Left renal pelvis (tissue), 4 donors: ENCODE data around the gene SELP. TPM values are rescaled to one million over a fixed set of nuclear protein-coding genes. Genes with fewer than 3 reads are reported as not detected.
"Not testable (repeated sequence)": the region's sequence is repeated elsewhere in the genome, so short reads cannot be mapped to it uniquely, and the experiment has no call there.

ENCODE experiments used
- DNase-seq, 4 donors: peaks; one replicate each; pipeline ENCODE4 v3.0.0-alpha.2; 2013; ENCODE audit warnings: low read depth in 4 of 4, low spot score in 3 of 4
- polyA plus RNA-seq, 4 donors: library from polyadenylated mRNA; unstranded; fragments of 120-200 nt; gene quantifications; one replicate each; pipeline ENCODE4 v1.2.1, GENCODE V29; 2013; ENCODE audit not compliant: insufficient read length in 4 of 4

The SELP gene
- 1 to 10 TPM; 1.6 to 8.0 (median 5.5) TPM for polyA plus RNA-seq

GRCh38 chr1:169630006-169630405 is at the start of gene SELP:
Gene SELP (minus strand): TSS chr1:169630124. CDS start chr1:169630074, 50 bp downstream.
- DNase-seq = no peak

GRCh38 chr1:169679692-169680091 is 49.8 kb upstream of the SELP start:
- no peak for DNase-seq

GRCh38 chr1:169676001-169676400 is 46.1 kb upstream of the SELP start:
- no peak for DNase-seq

GRCh38 chr1:169670836-169671235 is 40.9 kb upstream of the SELP start:
- no peak for DNase-seq

GRCh38 chr1:169670244-169670643 is 40.3 kb upstream of the SELP start:
- DNase-seq = not testable (repeated sequence)

- DNase-seq = not testable (repeated sequence)
Observed at GRCh38 chr1:169667699-169668596, 38.0 kb upstream of the SELP start.

GRCh38 chr1:169667227-169667639 is 37.3 kb upstream of the SELP start:
- DNase-seq = not testable (repeated sequence)

GRCh38 chr1:169662680-169663079 is 32.8 kb upstream of the SELP start:
- DNase-seq = not testable (repeated sequence)

GRCh38 chr1:169661066-169661465 is 31.1 kb upstream of the SELP start:
- not testable (repeated sequence) for DNase-seq

- not testable (repeated sequence) for DNase-seq
Observed at GRCh38 chr1:169658777-169659176, 28.9 kb upstream of the SELP start.

- DNase-seq = no peak
Observed at GRCh38 chr1:169653873-169654272, 23.9 kb upstream of the SELP start.

GRCh38 chr1:169651035-169651434 is 21.1 kb upstream of the SELP start:
- DNase-seq = no peak

- DNase-seq = no peak
Observed at GRCh38 chr1:169650551-169650950, 20.6 kb upstream of the SELP start.

- DNase-seq = no peak
Observed at GRCh38 chr1:169648709-169649108, 18.8 kb upstream of the SELP start.

- DNase-seq = no peak
Observed at GRCh38 chr1:169648187-169648586, 18.3 kb upstream of the SELP start.

- no peak for DNase-seq
Observed at GRCh38 chr1:169647512-169647911, 17.6 kb upstream of the SELP start.

- no peak for DNase-seq
Observed at GRCh38 chr1:169644297-169644696, 14.4 kb upstream of the SELP start.

- no peak for DNase-seq
Observed at GRCh38 chr1:169634877-169635276, 5.0 kb upstream of the SELP start.

GRCh38 chr1:169634145-169634544 is 4.2 kb upstream of the SELP start:
- no peak for DNase-seq

- DNase-seq = no peak
Observed at GRCh38 chr1:169631249-169631648, 1.3 kb upstream of the SELP start.

GRCh38 chr1:169624912-169625311 is 5.0 kb downstream of the SELP start:
- no peak for DNase-seq

- no peak for DNase-seq
Observed at GRCh38 chr1:169624122-169624521, 5.8 kb downstream of the SELP start.
